NCI-H1092 treated with DMSO at 0.1 percent for 48 hours (cell line): Measurements from ENCODE around the gene PARD3.

Source experiments
- DNase-seq: peaks from one replicate; lab custom pipeline; 2025; lab: John Stamatoyannopoulos, UW

PARD3 gene

DNA sequence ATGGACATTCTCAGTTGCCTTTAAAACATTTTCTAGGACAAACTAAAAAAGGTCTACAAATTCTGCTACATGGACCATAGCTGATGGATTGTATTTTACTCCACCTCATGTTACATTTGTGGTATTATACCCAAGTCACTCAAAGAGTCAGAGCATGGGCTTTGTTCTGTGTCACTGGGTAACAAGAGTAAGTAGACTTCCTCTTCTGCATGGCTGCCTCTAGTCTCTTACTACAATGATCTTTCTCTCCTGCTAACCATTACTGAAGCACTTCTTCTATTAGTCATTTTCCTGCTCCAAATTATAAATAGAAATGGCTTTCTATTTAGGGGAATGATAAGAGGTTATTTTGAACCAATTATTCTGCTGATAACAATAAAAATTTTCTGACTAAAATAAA, 753.3 kb downstream of the PARD3 start:
- no peak for DNase-seq
